GM12878 (cell line): ENCODE measurements around the gene STARD13. TPM values are rescaled to one million over a fixed set of nuclear protein-coding genes. Genes with fewer than 3 reads are reported as not detected.

ENCODE experiments used
- ATAC-seq: fragments of 200-7000 bp; cut with Tn5 transposase; 3 replicates; pipeline ENCODE4 v1.9.1; 2020; ENCODE audit warnings: mild to moderate bottlenecking, moderate library complexity
- BruUV-seq: library from RNA; stranded (reverse); fragments of 400-500 nt; replicated peaks from 2 replicates; lab custom pipeline; 2021; lab: Mats Ljungman, UMichigan
- CTCF ChIA-PET: fragments of 300-600 bp; sonication (Branson Sonifier 250); formaldehyde crosslinking; extraction: SDS; loops from one replicate; lab custom pipeline; 2021; ENCODE audit warnings: inconsistent platforms; lab: Yijun Ruan, JAX
- POLR2A ChIA-PET: fragments of 350-600 bp; formaldehyde crosslinking; extraction: SDS; loops from one replicate; lab custom pipeline; 2021; ENCODE audit warnings: inconsistent platforms; lab: Charles Lee
- RAD21 ChIA-PET: fragments of 300-600 bp; sonication (Branson Sonifier 250); formaldehyde crosslinking; loops from one replicate; lab custom pipeline; 2023; ENCODE audit warnings: antibody characterized with exemption; ENCODE audit not compliant: unreplicated experiment; lab: Charles Lee
- SMC1A ChIA-PET: fragments of 300-600 bp; sonication (Branson Sonifier 250); formaldehyde crosslinking; loops from one replicate; lab custom pipeline; 2023; ENCODE audit not compliant: unreplicated experiment, uncharacterized antibody; lab: Charles Lee
- DNase-seq: peaks from one replicate; pipeline ENCODE4 v3.0.0-alpha.2; 2011; ENCODE audit warnings: low read depth, low spot score
- FAIRE-seq: peaks from 3 replicates; lab custom pipeline; 2011; peaks lifted over from hg19 to GRCh38; lab: Jason Lieb, UNC
- H2AFZ ChIP-seq: 2 replicates; pipeline ENCODE4 v1.6.0; 2011; ENCODE audit warnings: low read depth, low read length, control low read depth; ENCODE audit not compliant: control insufficient read depth
- H3K27ac ChIP-seq: 2 replicates; pipeline ENCODE4 v1.5.1; 2011; ENCODE audit warnings: control low read depth; ENCODE audit not compliant: control insufficient read depth, insufficient read depth
- H3K27me3 ChIP-seq, 2 experiments: replicated peaks in 1 of 2; 2 replicates each; pipeline versions ENCODE4 v1.6.0 to v1.6.1; 2011; ENCODE audit warnings: low read length in 1 of 2; ENCODE audit not compliant: control insufficient read depth in 2 of 2, insufficient read depth in 2 of 2
- H3K36me3 ChIP-seq, 2 experiments: 2 replicates each; pipeline ENCODE4 v1.5.1; 2011; ENCODE audit warnings: low read length in 1 of 2; ENCODE audit not compliant: control insufficient read depth in 2 of 2, insufficient read depth in 2 of 2
- H3K4me1 ChIP-seq: 2 replicates; pipeline ENCODE4 v1.6.1; 2011; ENCODE audit warnings: mild to moderate bottlenecking, low read length, moderate library complexity, mixed read lengths; ENCODE audit not compliant: control insufficient read depth, insufficient read depth
- H3K4me2 ChIP-seq: 2 replicates; pipeline ENCODE4 v1.6.0; 2011; ENCODE audit warnings: control low read depth; ENCODE audit not compliant: control insufficient read depth, insufficient read depth
- H3K4me3 ChIP-seq: fragments of 200-600 bp; sonication (generic); 2 replicates; pipeline ENCODE4 v1.5.1; 2016
- H3K79me2 ChIP-seq: 2 replicates; pipeline ENCODE4 v1.6.0; 2011; ENCODE audit warnings: low read length; ENCODE audit not compliant: control insufficient read depth, insufficient read depth
- H3K9ac ChIP-seq: 2 replicates; pipeline ENCODE4 v1.8.0; 2011; ENCODE audit warnings: low read length, control low read depth, mixed read lengths; ENCODE audit not compliant: control insufficient read depth, insufficient read depth
- H3K9me3 ChIP-seq: replicated peaks from 3 replicates; pipeline ENCODE4 v1.5.1; 2011; ENCODE audit warnings: mild to moderate bottlenecking, low read length; ENCODE audit not compliant: control insufficient read depth, insufficient read depth
- H4K20me1 ChIP-seq: 2 replicates; pipeline ENCODE4 v1.6.0; 2011; ENCODE audit not compliant: control insufficient read depth, insufficient read depth
- BHLHE40 ChIP-seq, 2 experiments: fragments of 450-650 bp in 1 of 2; IDR thresholded peaks; 2 replicates each; pipeline ENCODE4 v1.6.1; 2011 to 2017; ENCODE audit warnings: low read depth in 2 of 2, borderline replicate concordance in 1 of 2, improper control_type of control experiment in 1 of 2, low read length in 1 of 2, mild to moderate bottlenecking in 1 of 2
- CREM ChIP-seq: IDR thresholded peaks from 2 replicates; pipeline ENCODE4 v1.6.1; 2014; ENCODE audit warnings: antibody characterized with exemption, low read depth
- EGR1 ChIP-seq, 2 experiments: IDR thresholded peaks; 1 replicate in 1 of 2; 2 replicates in 1 of 2; pipeline ENCODE4 v1.6.1; 2011 to 2012; ENCODE audit warnings: low read depth in 2 of 2, low read length in 2 of 2, borderline replicate concordance in 1 of 2, mild to moderate bottlenecking in 1 of 2, moderate library complexity in 1 of 2
- GABPA ChIP-seq: IDR thresholded peaks from 2 replicates; pipeline ENCODE4 v1.6.1; 2014; ENCODE audit warnings: antibody characterized with exemption, low read depth, mild to moderate bottlenecking, inconsistent platforms
- HDAC6 ChIP-seq: fragments of 200-600 bp; sonication (generic); IDR thresholded peaks from one replicate; pipeline ENCODE4 v1.8.0; 2017; ENCODE audit warnings: antibody characterized with exemption; ENCODE audit not compliant: unreplicated experiment
- MEF2A ChIP-seq: IDR thresholded peaks from 2 replicates; pipeline ENCODE4 v1.6.1; 2011; ENCODE audit warnings: low read depth, mild to moderate bottlenecking, low read length, moderate library complexity; ENCODE audit not compliant: insufficient read depth
- TCF3 ChIP-seq: IDR thresholded peaks from 2 replicates; pipeline ENCODE4 v1.6.1; 2012; ENCODE audit warnings: low read depth, mild to moderate bottlenecking, low read length, borderline replicate concordance; ENCODE audit not compliant: insufficient read depth
- WGBS: methylation state at CpG from one replicate; pipeline ENCODE4 v1.1.6; 2016; ENCODE audit warnings: low lambda C conversion rate; ENCODE audit not compliant: insufficient replicate concordance, insufficient coverage; ENCODE audit errors: missing lambda C conversion rate; 5-methylcytosine and 5-hydroxymethylcytosine counted together
- in situ Hi-C: fragments of 300-500 bp; cut with MboI; formaldehyde crosslinking; loops from 9 replicates; pipeline ENCODE4 v1.14.3; 2018; ENCODE audit warnings: mixed read lengths
- intact Hi-C: fragments of 100-400 bp; cut with micrococcal nuclease; formaldehyde crosslinking; loops from one replicate; pipeline ENCODE4 v1.14.2; 2022; ENCODE audit not compliant: unreplicated experiment
- polyA plus RNA-seq, 11 experiments: library from polyadenylated mRNA; depleted of rRNA in 4 of 11; unstranded in 6 of 11; stranded (reverse) in 5 of 11; fragments of >200 nt; fragmentation: Nextera tagmentation in 4 of 11; fragmentation: Illumina TruSeq in 1 of 11; extraction: Ambion mirVana in 4 of 11; extraction: Trizol in 1 of 11; gene quantifications; 1 replicate in 1 of 11; 2 replicates in 10 of 11; pipeline versions ENCODE4 v1.2.1 to v1.2.3, GENCODE V29; 2011 to 2016; ENCODE audit warnings: inconsistent platforms in 2 of 11, missing spikeins in 2 of 11, low read depth in 1 of 11
- total RNA-seq, 4 experiments: library from RNA; depleted of rRNA in 3 of 4; stranded (reverse); fragments of >200 nt in 3 of 4; fragmentation: Illumina TruSeq in 1 of 4; extraction: Trizol in 1 of 4; gene quantifications; 2 replicates each; pipeline versions ENCODE4 v1.2.1 to v1.2.3, GENCODE V29; 2013 to 2021
- TF ChIP-seq, protein P1 (sequence below): IDR thresholded peaks from 2 replicates; pipeline ENCODE4 v1.6.1; 2012; ENCODE audit warnings: low read depth, low read length, improper control_type of control experiment
- TF ChIP-seq, protein P2 (sequence below): fragments of 450-650 bp; IDR thresholded peaks from 2 replicates; pipeline ENCODE4 v1.6.1; 2016; ENCODE audit warnings: mild to moderate bottlenecking, moderate library complexity, borderline replicate concordance

The STARD13 gene
- total and polyA plus RNA-seq, 10 of the 15 experiments (the other 5 are each of a cell fraction or from before 2014, with no cell fraction given), result 4.0 to 41.6 (median 10.1) TPM

DNA sequence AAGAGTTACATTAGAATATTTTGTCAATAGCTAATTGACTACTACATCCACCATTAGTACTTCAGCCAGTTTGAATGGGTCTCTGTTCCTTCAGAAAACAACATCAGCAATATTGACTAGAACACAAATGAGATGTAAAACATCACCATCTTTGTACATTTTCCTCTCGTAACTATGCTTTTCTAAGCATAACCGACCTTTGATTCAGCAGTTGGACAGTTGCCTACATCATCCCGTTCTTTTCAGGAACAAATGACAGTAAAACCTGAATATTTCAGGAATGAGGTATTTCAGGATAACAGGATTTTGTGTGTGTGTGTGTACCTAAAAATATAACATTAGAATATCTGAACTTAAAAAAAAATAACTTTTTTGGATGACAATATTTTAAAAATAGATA is 60.9 kb downstream of the STARD13 start:
- no peak overlapping the region for H3K9ac ChIP-seq
- no peaks in the 10 kb centered on the region for H3K79me2 ChIP-seq
- ChIA-PET SMC1A (interaction anchor here (1.0 to 2.2 kb wide), 8 partner anchors 7 to 498 kb away, joined by 3 to 14 read pairs (median 4); no protein-coding TSS in a partner anchor), CTCF (interaction anchor here (0.7 to 0.8 kb wide), 2 partner anchors 16 to 105 kb away, joined by 3 to 4 read pairs; no protein-coding TSS in a partner anchor), RAD21 (interaction anchor here (0.9 kb wide), 1 partner anchor 498 kb away, joined by 3 read pairs; no protein-coding TSS in a partner anchor), POLR2A (no interaction called here)
- no peak overlapping the region for H3K27ac ChIP-seq
- H3K27me3 ChIP-seq, result no peaks in the 10 kb centered on the region
- H3K4me3 ChIP-seq, result no peak overlapping the region
- ATAC-seq, result no peak
- DNase-seq, result no peak
- WGBS, result 98% methylated on average over 3 of the region's 3 CpGs
- TF ChIP-seq CREM, result no peak
- TF ChIP-seq MEF2A, result no peak
- TF ChIP-seq EGR1 (IDR thresholded peaks at IDR 0.05; ENCODE audit: borderline replicate concordance in 1 of 2, low read depth in 2 of 2, low read length in 2 of 2), result no peak
- TF ChIP-seq TCF3, result no peak
- TF ChIP-seq GABPA, result no peak
- TF ChIP-seq, protein P1, sequence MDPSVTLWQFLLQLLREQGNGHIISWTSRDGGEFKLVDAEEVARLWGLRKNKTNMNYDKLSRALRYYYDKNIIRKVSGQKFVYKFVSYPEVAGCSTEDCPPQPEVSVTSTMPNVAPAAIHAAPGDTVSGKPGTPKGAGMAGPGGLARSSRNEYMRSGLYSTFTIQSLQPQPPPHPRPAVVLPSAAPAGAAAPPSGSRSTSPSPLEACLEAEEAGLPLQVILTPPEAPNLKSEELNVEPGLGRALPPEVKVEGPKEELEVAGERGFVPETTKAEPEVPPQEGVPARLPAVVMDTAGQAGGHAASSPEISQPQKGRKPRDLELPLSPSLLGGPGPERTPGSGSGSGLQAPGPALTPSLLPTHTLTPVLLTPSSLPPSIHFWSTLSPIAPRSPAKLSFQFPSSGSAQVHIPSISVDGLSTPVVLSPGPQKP, result no peak
- no peak for TF ChIP-seq BHLHE40 (IDR thresholded peaks at IDR 0.05; ENCODE audit: borderline replicate concordance in 1 of 2, low read depth in 2 of 2, low read length in 1 of 2)
- TF ChIP-seq, protein P2, sequence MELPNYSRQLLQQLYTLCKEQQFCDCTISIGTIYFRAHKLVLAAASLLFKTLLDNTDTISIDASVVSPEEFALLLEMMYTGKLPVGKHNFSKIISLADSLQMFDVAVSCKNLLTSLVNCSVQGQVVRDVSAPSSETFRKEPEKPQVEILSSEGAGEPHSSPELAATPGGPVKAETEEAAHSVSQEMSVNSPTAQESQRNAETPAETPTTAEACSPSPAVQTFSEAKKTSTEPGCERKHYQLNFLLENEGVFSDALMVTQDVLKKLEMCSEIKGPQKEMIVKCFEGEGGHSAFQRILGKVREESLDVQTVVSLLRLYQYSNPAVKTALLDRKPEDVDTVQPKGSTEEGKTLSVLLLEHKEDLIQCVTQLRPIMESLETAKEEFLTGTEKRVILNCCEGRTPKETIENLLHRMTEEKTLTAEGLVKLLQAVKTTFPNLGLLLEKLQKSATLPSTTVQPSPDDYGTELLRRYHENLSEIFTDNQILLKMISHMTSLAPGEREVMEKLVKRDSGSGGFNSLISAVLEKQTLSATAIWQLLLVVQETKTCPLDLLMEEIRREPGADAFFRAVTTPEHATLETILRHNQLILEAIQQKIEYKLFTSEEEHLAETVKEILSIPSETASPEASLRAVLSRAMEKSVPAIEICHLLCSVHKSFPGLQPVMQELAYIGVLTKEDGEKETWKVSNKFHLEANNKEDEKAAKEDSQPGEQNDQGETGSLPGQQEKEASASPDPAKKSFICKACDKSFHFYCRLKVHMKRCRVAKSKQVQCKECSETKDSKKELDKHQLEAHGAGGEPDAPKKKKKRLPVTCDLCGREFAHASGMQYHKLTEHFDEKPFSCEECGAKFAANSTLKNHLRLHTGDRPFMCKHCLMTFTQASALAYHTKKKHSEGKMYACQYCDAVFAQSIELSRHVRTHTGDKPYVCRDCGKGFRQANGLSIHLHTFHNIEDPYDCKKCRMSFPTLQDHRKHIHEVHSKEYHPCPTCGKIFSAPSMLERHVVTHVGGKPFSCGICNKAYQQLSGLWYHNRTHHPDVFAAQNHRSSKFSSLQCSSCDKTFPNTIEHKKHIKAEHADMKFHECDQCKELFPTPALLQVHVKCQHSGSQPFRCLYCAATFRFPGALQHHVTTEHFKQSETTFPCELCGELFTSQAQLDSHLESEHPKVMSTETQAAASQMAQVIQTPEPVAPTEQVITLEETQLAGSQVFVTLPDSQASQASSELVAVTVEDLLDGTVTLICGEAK, result no peak
- no peak for TF ChIP-seq HDAC6
- BruUV-seq, result no TSS peak
- H2AFZ ChIP-seq, result no peak overlapping the region
- no peaks in the 10 kb centered on the region for H4K20me1 ChIP-seq
- intact Hi-C loops, result no loop called here
- FAIRE-seq, result no peak
- H3K36me3 ChIP-seq, result no peaks in the 10 kb centered on the region
- no peaks in the 10 kb centered on the region for H3K4me1 ChIP-seq
- in situ Hi-C loops, result loop anchor here (5.0 kb wide), 1 partner anchor 498 kb away; no protein-coding TSS in a partner anchor
- H3K4me2 ChIP-seq, result no peak overlapping the region
- peaks cover 6% of the 10 kb centered on the region for H3K9me3 ChIP-seq
